Astrocyte (in vitro differentiated cells and primary cell): ENCODE data around the gene ADAM22. TPM values are rescaled to one million over a fixed set of nuclear protein-coding genes. Genes with fewer than 3 reads are reported as not detected.

Source experiments
- DNase-seq: peaks from one replicate; pipeline ENCODE4 v3.0.0-alpha.2; 2010; ENCODE audit warnings: low read depth
- FAIRE-seq: peaks from 2 replicates; lab custom pipeline; 2011; peaks lifted over from hg19 to GRCh38; lab: Jason Lieb, UNC
- H2AFZ ChIP-seq: 2 replicates; pipeline ENCODE4 v1.6.0; 2012; ENCODE audit warnings: low read depth, low read length, inconsistent platforms
- H3K27ac ChIP-seq: 2 replicates; pipeline ENCODE4 v1.5.1; 2011; ENCODE audit warnings: low read depth, low read length, inconsistent platforms
- H3K27me3 ChIP-seq: 2 replicates; pipeline ENCODE4 v1.6.0; 2011; ENCODE audit warnings: low read length, inconsistent platforms; ENCODE audit not compliant: insufficient read depth
- H3K36me3 ChIP-seq: 2 replicates; pipeline ENCODE4 v1.5.1; 2011; ENCODE audit warnings: low read length, inconsistent platforms; ENCODE audit not compliant: insufficient read depth
- H3K4me1 ChIP-seq: 2 replicates; pipeline ENCODE4 v1.5.1; 2011; ENCODE audit warnings: low read length, inconsistent platforms; ENCODE audit not compliant: insufficient read depth
- H3K4me2 ChIP-seq: 2 replicates; pipeline ENCODE4 v1.6.0; 2012; ENCODE audit warnings: low read length, inconsistent platforms
- H3K4me3 ChIP-seq: 2 replicates; pipeline ENCODE4 v1.5.1; 2011; ENCODE audit warnings: low read depth, mild to moderate bottlenecking, low read length, inconsistent platforms; ENCODE audit not compliant: insufficient read depth
- H3K79me2 ChIP-seq: 2 replicates; pipeline ENCODE4 v1.6.0; 2012; ENCODE audit warnings: mild to moderate bottlenecking, low read length, inconsistent platforms; ENCODE audit not compliant: insufficient read depth
- H3K9ac ChIP-seq: 2 replicates; pipeline ENCODE4 v1.6.0; 2012; ENCODE audit warnings: mild to moderate bottlenecking, low read length, inconsistent platforms
- H3K9me3 ChIP-seq: 2 replicates; pipeline ENCODE4 v1.5.1; 2012; ENCODE audit warnings: low read depth, mild to moderate bottlenecking, low read length, inconsistent platforms; ENCODE audit not compliant: insufficient read depth
- H4K20me1 ChIP-seq: 2 replicates; pipeline ENCODE4 v1.6.0; 2012; ENCODE audit warnings: low read length, inconsistent platforms; ENCODE audit not compliant: insufficient read depth
- H3K27ac Mint-ChIP-seq: one replicate; pipeline ENCODE4 v1.8.0; 2021; ENCODE audit warnings: mild to moderate bottlenecking, mixed read lengths; ENCODE audit not compliant: unreplicated experiment
- H3K27me3 Mint-ChIP-seq: one replicate; pipeline ENCODE4 v1.8.0; 2021; ENCODE audit warnings: low read depth, mixed read lengths; ENCODE audit not compliant: unreplicated experiment
- H3K36me3 Mint-ChIP-seq: one replicate; pipeline ENCODE4 v1.8.0; 2021; ENCODE audit warnings: low read depth, mixed read lengths; ENCODE audit not compliant: unreplicated experiment
- H3K4me1 Mint-ChIP-seq: one replicate; pipeline ENCODE4 v1.8.0; 2021; ENCODE audit warnings: low read depth, mixed read lengths; ENCODE audit not compliant: unreplicated experiment
- H3K4me3 Mint-ChIP-seq: one replicate; pipeline ENCODE4 v1.8.0; 2021; ENCODE audit warnings: mild to moderate bottlenecking, moderate library complexity, mixed read lengths; ENCODE audit not compliant: unreplicated experiment
- H3K9me3 Mint-ChIP-seq: one replicate; pipeline ENCODE4 v1.8.0; 2021; ENCODE audit warnings: mild to moderate bottlenecking, mixed read lengths; ENCODE audit not compliant: unreplicated experiment
- EZH2 ChIP-seq: IDR thresholded peaks from 2 replicates; pipeline ENCODE4 v1.6.1; 2012; ENCODE audit warnings: mild to moderate bottlenecking, low read length, inconsistent platforms; ENCODE audit not compliant: insufficient read depth
- total RNA-seq: library from RNA; stranded (reverse); gene quantifications from 2 replicates; pipeline ENCODE4 v1.2.1, GENCODE V29; 2021
- TF ChIP-seq, protein P1 (sequence below): IDR thresholded peaks from 2 replicates; pipeline ENCODE4 v1.5.1; 2011; ENCODE audit warnings: low read depth, mild to moderate bottlenecking, inconsistent platforms, low read length, moderate library complexity; ENCODE audit not compliant: insufficient read depth

Gene ADAM22
- total RNA-seq, 1 donor from 2014 or later, result 1.5 TPM

DNA sequence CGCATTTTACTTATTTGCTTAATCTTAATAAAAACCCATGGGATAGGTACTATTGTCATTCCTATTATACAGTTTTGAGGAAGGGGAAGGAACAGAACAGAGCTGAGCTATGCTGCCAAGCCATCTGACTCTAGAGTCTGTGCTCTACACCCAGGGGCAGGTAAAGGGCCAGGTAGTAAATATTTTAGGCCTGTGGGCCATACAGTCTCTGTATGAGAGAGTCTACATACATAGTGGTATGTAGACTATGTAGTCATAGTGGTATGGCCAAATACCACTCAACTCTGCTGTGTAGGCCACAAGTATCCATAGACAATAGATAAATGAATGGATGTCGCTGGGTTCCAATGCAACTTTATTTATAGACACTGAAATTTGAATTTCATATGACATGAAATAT is 289.2 kb downstream of the ADAM22 start:
- no peaks in the 10 kb centered on the region for H3K27me3 ChIP-seq
- no peak overlapping the region for H3K4me3 ChIP-seq
- no peaks in the 10 kb centered on the region for H3K9me3 ChIP-seq
- Mint-ChIP-seq H3K4me1 (peaks cover 5% of the 10 kb centered on the region), H3K27ac (no peak overlapping the region), H3K27me3 (no peaks in the 10 kb centered on the region), H3K9me3 (peaks cover 2% of the 10 kb centered on the region), H3K36me3 (no peaks in the 10 kb centered on the region), H3K4me3 (no peak overlapping the region)
- no peak overlapping the region for H3K4me2 ChIP-seq
- peaks cover 9% of the 10 kb centered on the region for H4K20me1 ChIP-seq
- H3K27ac ChIP-seq, result no peak overlapping the region
- TF ChIP-seq, protein P1, sequence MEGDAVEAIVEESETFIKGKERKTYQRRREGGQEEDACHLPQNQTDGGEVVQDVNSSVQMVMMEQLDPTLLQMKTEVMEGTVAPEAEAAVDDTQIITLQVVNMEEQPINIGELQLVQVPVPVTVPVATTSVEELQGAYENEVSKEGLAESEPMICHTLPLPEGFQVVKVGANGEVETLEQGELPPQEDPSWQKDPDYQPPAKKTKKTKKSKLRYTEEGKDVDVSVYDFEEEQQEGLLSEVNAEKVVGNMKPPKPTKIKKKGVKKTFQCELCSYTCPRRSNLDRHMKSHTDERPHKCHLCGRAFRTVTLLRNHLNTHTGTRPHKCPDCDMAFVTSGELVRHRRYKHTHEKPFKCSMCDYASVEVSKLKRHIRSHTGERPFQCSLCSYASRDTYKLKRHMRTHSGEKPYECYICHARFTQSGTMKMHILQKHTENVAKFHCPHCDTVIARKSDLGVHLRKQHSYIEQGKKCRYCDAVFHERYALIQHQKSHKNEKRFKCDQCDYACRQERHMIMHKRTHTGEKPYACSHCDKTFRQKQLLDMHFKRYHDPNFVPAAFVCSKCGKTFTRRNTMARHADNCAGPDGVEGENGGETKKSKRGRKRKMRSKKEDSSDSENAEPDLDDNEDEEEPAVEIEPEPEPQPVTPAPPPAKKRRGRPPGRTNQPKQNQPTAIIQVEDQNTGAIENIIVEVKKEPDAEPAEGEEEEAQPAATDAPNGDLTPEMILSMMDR, result no peak
- TF ChIP-seq EZH2, result no peak
- no peak overlapping the region for H3K9ac ChIP-seq
- DNase-seq (no peak), FAIRE-seq (no peak)
- peaks cover 16% of the 10 kb centered on the region for H3K79me2 ChIP-seq
- H3K36me3 ChIP-seq, result no peaks in the 10 kb centered on the region
- H3K4me1 ChIP-seq, result peaks cover 21% of the 10 kb centered on the region
- H2AFZ ChIP-seq, result no peak overlapping the region

DNA sequence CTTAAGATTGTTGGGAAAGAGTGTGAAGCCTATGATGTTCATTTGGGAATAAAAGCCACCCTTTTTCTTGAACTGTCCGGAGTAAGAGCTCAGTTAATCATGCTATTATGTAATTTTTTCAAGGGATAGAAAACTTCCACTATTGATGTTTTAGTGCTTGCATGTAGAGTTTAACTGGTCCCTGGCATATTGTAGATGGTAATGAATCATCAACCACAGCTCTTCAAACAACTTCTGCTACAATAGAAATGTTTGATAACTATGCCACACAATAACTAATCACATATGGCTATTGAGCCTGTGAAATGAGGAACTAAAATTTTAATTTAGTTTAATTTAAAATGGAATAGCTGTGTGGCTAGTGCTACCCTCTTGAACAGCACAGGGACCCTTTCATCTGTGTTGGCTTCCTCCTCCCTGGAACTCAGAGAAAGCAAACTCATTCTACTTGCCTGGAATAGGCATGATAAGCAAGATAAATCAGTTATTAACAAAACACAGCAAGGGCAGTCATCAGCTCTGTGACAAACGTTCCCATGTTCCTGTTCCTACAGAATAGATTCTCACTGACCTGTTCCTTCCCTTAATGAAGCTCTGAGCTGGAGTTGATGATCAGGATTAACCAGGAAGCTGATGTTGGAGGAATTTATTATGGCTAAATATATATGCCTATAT is 290.7 kb downstream of the ADAM22 start:
- no peak overlapping the region for H3K27ac Mint-ChIP-seq
- no peaks in the 10 kb centered on the region for H3K36me3 Mint-ChIP-seq
- H3K27ac ChIP-seq, result no peak overlapping the region
- TF ChIP-seq EZH2, result no peak
- TF ChIP-seq, protein P1, result no peak
- H3K4me3 Mint-ChIP-seq, result no peak overlapping the region
- H4K20me1 ChIP-seq, result no peaks in the 10 kb centered on the region
- H3K36me3 ChIP-seq, result no peaks in the 10 kb centered on the region
- H3K9me3 ChIP-seq, result no peaks in the 10 kb centered on the region
- H3K4me1 Mint-ChIP-seq, result peaks cover 5% of the 10 kb centered on the region
- peaks cover 2% of the 10 kb centered on the region for H3K9me3 Mint-ChIP-seq
- DNase-seq (peak; percentile 77), FAIRE-seq (no peak)
- peaks cover 1% of the 10 kb centered on the region for H3K79me2 ChIP-seq
- H3K9ac ChIP-seq, result no peak overlapping the region
- no peaks in the 10 kb centered on the region for H3K27me3 Mint-ChIP-seq
- peak overlapping the region; percentile 20 for H3K4me2 ChIP-seq
- no peaks in the 10 kb centered on the region for H3K27me3 ChIP-seq
- H2AFZ ChIP-seq, result no peak overlapping the region
- H3K4me3 ChIP-seq, result no peak overlapping the region
- peaks cover 18% of the 10 kb centered on the region for H3K4me1 ChIP-seq

DNA sequence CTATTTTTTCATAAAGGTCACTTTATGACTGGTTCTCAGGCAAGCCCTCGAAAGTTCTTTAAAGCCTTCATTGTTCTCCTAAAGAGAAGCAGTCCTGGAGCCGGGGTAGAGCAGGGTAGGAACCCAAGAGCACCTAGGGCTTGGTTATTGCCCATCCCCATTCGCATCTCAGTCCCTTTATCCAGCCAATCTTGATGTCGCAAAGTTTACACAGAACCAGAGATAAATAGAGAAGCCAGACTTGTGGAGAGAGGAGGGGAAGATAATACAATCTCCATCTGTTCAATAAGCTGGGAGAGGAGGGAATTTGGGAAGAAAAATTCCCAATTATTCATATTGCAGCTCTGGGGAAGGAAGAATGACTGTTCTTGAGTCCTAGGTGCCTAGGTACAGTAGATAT is 292.1 kb downstream of the ADAM22 start:
- Histone ChIP-seq H3K9me3 (no peaks in the 10 kb centered on the region), H3K27ac (no peak overlapping the region), H3K4me1 (peaks cover 18% of the 10 kb centered on the region), H2AFZ (no peak overlapping the region), H3K27me3 (no peaks in the 10 kb centered on the region), H3K36me3 (no peaks in the 10 kb centered on the region), H3K4me2 (no peak overlapping the region), H3K4me3 (no peak overlapping the region), H4K20me1 (no peaks in the 10 kb centered on the region), H3K79me2 (no peaks in the 10 kb centered on the region), H3K9ac (no peak overlapping the region)
- Mint-ChIP-seq H3K27me3 (no peaks in the 10 kb centered on the region), H3K4me3 (no peak overlapping the region), H3K9me3 (no peaks in the 10 kb centered on the region), H3K4me1 (peaks cover 3% of the 10 kb centered on the region), H3K27ac (no peak overlapping the region), H3K36me3 (no peaks in the 10 kb centered on the region)
- FAIRE-seq (no peak), DNase-seq (no peak)
- TF ChIP-seq EZH2, result no peak
- TF ChIP-seq, protein P1, result no peak
